Gastroesophageal sphincter (tissue), 4 donors: ENCODE data around the gene GHRH. TPM values are rescaled to one million over a fixed set of nuclear protein-coding genes. Genes with fewer than 3 reads are reported as not detected.

ENCODE experiments used
- ATAC-seq: fragments of 150-250 bp; one replicate; pipeline ENCODE4 v1.9.1; 2016; ENCODE audit warnings: mild to moderate bottlenecking, moderate library complexity
- H3K27ac ChIP-seq, 4 donors: fragments of 200-600 bp; sonication (generic) in 3 of 4; 1 replicate in 3 of 4; 2 replicates in 1 of 4; pipeline ENCODE4 v1.5.1; 2016 to 2019
- H3K27me3 ChIP-seq: fragments of 200-600 bp; sonication (generic); one replicate; pipeline ENCODE4 v1.5.1; 2019
- H3K36me3 ChIP-seq, 2 donors: fragments of 200-600 bp; sonication (generic); one replicate each; pipeline ENCODE4 v1.5.1; 2019; ENCODE audit warnings: control low read depth in 1 of 2
- H3K4me1 ChIP-seq, 3 donors: fragments of 200-600 bp; sonication (generic); 1 replicate in 2 of 3; 2 replicates in 1 of 3; pipeline ENCODE4 v1.5.1; 2016 to 2019; ENCODE audit warnings: control low read depth in 2 of 3
- H3K4me3 ChIP-seq, 2 donors: fragments of 200-600 bp; sonication (generic); one replicate each; pipeline ENCODE4 v1.5.1; 2019; ENCODE audit warnings: mild to moderate bottlenecking in 1 of 2, moderate library complexity in 1 of 2
- H3K9me3 ChIP-seq, 3 donors: fragments of 200-600 bp; sonication (generic); one replicate each; pipeline ENCODE4 v1.5.1; 2017 to 2019; ENCODE audit warnings: control low read depth in 2 of 3
- EP300 ChIP-seq: sonication (generic); formaldehyde crosslinking; IDR thresholded peaks from one replicate; pipeline ENCODE4 v1.6.1; 2017; ENCODE audit warnings: antibody characterized with exemption, mild to moderate bottlenecking
- POLR2A ChIP-seq, 2 donors: fragments of 450-650 bp; IDR thresholded peaks; one replicate each; pipeline ENCODE4 v1.6.1; 2017; ENCODE audit warnings: antibody characterized with exemption in 2 of 2, mild to moderate bottlenecking in 2 of 2, moderate library complexity in 1 of 2
- POLR2AphosphoS5 ChIP-seq: sonication (generic); formaldehyde crosslinking; IDR thresholded peaks from one replicate; pipeline ENCODE4 v1.6.1; 2017; ENCODE audit warnings: antibody characterized with exemption
- WGBS, 2 donors: methylation state at CpG; one replicate each; pipeline ENCODE4 v1.1.5; 2018; ENCODE audit warnings: low coverage in 1 of 2; 5-methylcytosine and 5-hydroxymethylcytosine counted together
- total RNA-seq, 4 donors: library from RNA; depleted of rRNA; stranded (reverse); fragments of >200 nt; gene quantifications; one replicate each; pipeline ENCODE4 v1.1.0, GENCODE V29; 2016
- TF ChIP-seq, protein P1 (sequence below), 4 experiments: fragments of 200-600 bp in 2 of 4; fragments of 450-650 bp in 2 of 4; sonication (generic) in 1 of 4; IDR thresholded peaks; one replicate each; pipeline ENCODE4 v1.5.1; 2017 to 2019; ENCODE audit warnings: antibody characterized with exemption in 4 of 4, mild to moderate bottlenecking in 2 of 4, moderate library complexity in 2 of 4

The GHRH gene
- total RNA-seq, 4 donors from 2014 or later, result not detected

- Histone ChIP-seq H3K27me3 (no peaks in the 10 kb centered on the region), H3K4me1 (peaks cover 8 to 37% (median 22%) of the 10 kb centered on the region in 3 donors), H3K27ac (no peak overlapping the region), H3K36me3 (peaks cover 0 to 100% of the 10 kb centered on the region in 2 donors), H3K9me3 (no peaks in the 10 kb centered on the region), H3K4me3 (no peak overlapping the region)
- no peak for TF ChIP-seq POLR2AphosphoS5
- TF ChIP-seq POLR2A (IDR thresholded peaks at IDR 0.05), result no peak
- no peak for TF ChIP-seq EP300
- TF ChIP-seq, protein P1, sequence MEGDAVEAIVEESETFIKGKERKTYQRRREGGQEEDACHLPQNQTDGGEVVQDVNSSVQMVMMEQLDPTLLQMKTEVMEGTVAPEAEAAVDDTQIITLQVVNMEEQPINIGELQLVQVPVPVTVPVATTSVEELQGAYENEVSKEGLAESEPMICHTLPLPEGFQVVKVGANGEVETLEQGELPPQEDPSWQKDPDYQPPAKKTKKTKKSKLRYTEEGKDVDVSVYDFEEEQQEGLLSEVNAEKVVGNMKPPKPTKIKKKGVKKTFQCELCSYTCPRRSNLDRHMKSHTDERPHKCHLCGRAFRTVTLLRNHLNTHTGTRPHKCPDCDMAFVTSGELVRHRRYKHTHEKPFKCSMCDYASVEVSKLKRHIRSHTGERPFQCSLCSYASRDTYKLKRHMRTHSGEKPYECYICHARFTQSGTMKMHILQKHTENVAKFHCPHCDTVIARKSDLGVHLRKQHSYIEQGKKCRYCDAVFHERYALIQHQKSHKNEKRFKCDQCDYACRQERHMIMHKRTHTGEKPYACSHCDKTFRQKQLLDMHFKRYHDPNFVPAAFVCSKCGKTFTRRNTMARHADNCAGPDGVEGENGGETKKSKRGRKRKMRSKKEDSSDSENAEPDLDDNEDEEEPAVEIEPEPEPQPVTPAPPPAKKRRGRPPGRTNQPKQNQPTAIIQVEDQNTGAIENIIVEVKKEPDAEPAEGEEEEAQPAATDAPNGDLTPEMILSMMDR (IDR thresholded peaks at IDR 0.05), result no peak
- WGBS, 2 donors, result 86 to 95% methylated on average over 6 of the region's 6 CpGs
- no peak for ATAC-seq
These were observed 31.4 kb downstream of the GHRH start for GRCh38 chr20:37230200-37230599.

GRCh38 chr20:37229357-37229756 is 32.3 kb downstream of the GHRH start:
- no peak for ATAC-seq
- no peaks in the 10 kb centered on the region for H3K27me3 ChIP-seq
- TF ChIP-seq, protein P1 (IDR thresholded peaks at IDR 0.05), result no peak
- TF ChIP-seq POLR2AphosphoS5, result no peak
- TF ChIP-seq POLR2A (IDR thresholded peaks at IDR 0.05), result no peak
- TF ChIP-seq EP300, result no peak
- H3K9me3 ChIP-seq, result no peaks in the 10 kb centered on the region
- peaks cover 8 to 37% (median 22%) of the 10 kb centered on the region in 3 donors for H3K4me1 ChIP-seq
- WGBS, 2 donors, result 87 to 89% methylated on average over 4 of the region's 4 CpGs
- peaks cover 0 to 100% of the 10 kb centered on the region in 2 donors for H3K36me3 ChIP-seq
- no peak overlapping the region for H3K27ac ChIP-seq
- no peak overlapping the region for H3K4me3 ChIP-seq

DNA sequence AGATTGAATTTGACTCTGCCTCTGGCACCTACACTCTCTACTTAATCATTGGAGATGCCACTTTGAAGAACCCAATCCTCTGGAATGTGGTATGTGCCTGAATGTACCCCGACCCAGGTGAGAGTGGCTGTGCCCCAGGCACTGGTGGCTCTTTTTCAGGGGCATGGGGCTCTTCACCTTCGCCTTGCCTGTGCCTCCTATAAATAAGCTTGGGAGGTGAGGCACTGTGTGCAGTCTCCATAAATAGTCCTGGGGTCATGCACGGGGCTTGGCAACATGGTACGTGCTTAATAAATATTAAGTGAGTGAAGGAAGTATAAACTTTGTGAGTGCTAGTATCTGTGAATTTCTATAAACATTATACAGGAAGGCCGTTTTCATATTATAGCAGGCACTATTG is 33.0 kb downstream of the GHRH start:
- no peaks in the 10 kb centered on the region for H3K27me3 ChIP-seq
- TF ChIP-seq EP300 (no peak), POLR2A (IDR thresholded peaks at IDR 0.05) (no peak), POLR2AphosphoS5 (no peak)
- TF ChIP-seq, protein P1 (IDR thresholded peaks at IDR 0.05), result no peak
- H3K36me3 ChIP-seq, result peaks cover 0 to 100% of the 10 kb centered on the region in 2 donors
- H3K9me3 ChIP-seq, result no peaks in the 10 kb centered on the region
- no peak overlapping the region for H3K4me3 ChIP-seq
- WGBS, 2 donors, result 23 to 61% methylated on average over 2 to 5 of the region's 5 CpGs
- ATAC-seq, result no peak
- H3K27ac ChIP-seq, result peak overlapping the region in 3 of 4 donors; percentile 18 to 62 (median 52)
- peaks cover 8 to 37% (median 22%) of the 10 kb centered on the region in 3 donors for H3K4me1 ChIP-seq

GRCh38 chr20:37228082-37228481 is 33.5 kb downstream of the GHRH start:
- H3K27me3 ChIP-seq, result no peaks in the 10 kb centered on the region
- H3K4me1 ChIP-seq, result peaks cover 8 to 39% (median 22%) of the 10 kb centered on the region in 3 donors
- no peaks in the 10 kb centered on the region for H3K9me3 ChIP-seq
- peak; percentile 43 for ATAC-seq
- TF ChIP-seq, protein P1 (IDR thresholded peaks at IDR 0.05), result no peak
- peak; percentile 37 for TF ChIP-seq POLR2AphosphoS5
- TF ChIP-seq POLR2A (IDR thresholded peaks at IDR 0.05), result no peak
- TF ChIP-seq EP300, result no peak
- peaks cover 0 to 99% of the 10 kb centered on the region in 2 donors for H3K36me3 ChIP-seq
- H3K4me3 ChIP-seq, result no peak overlapping the region
- WGBS, 2 donors, result 44 to 77% methylated on average over 6 of the region's 6 CpGs
- peak overlapping the region; percentile 40 to 62 (median 49) for H3K27ac ChIP-seq

GRCh38 chr20:37226889-37227288 is 34.7 kb downstream of the GHRH start:
- WGBS, 2 donors, result 40% methylated on average over 1 of the region's 3 CpGs; no CpG with 5 or more reads in 1 of the 2 donors

More at GRCh38 chr20:37226889-37227288, 34.7 kb downstream of the GHRH start:
- peak; percentile 51 for ATAC-seq
- Histone ChIP-seq H3K4me1 (peaks cover 8 to 47% (median 22%) of the 10 kb centered on the region in 3 donors), H3K36me3 (peaks cover 0 to 91% of the 10 kb centered on the region in 2 donors), H3K27ac (peak overlapping the region in 2 of 4 donors; percentile 16 to 62), H3K4me3 (no peak overlapping the region), H3K27me3 (no peaks in the 10 kb centered on the region), H3K9me3 (no peaks in the 10 kb centered on the region)
- TF ChIP-seq, protein P1 (IDR thresholded peaks at IDR 0.05), result no peak
- no peak for TF ChIP-seq POLR2AphosphoS5
- no peak for TF ChIP-seq EP300
- TF ChIP-seq POLR2A (IDR thresholded peaks at IDR 0.05), result no peak
